ENCODE measurements around the gene MYO1D. TPM values are rescaled to one million over a fixed set of nuclear protein-coding genes. Genes with fewer than 3 reads are reported as not detected.

MYO1D gene
- total and polyA plus RNA-seq, 2 donors (not counting 1 experiment from before 2014, with no cell fraction given): 5.4 to 26.7 TPM

DNA sequence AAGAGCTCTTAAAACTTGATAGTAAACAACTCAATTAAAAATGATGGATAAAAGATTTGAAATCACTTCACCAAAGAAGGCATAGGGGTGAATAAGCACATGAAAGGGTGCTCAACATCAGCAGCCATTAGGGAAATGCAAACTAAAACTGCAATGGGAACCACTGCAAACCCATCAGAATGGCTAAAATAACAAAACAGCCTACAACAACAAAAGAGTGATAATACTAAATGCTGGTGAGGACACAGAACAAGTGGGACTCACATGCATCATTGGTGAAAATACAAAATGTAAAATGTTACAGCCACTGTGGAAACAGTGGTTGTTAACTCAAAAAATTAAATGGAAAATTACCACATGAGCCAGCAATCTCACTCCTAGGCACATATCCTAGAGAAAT lies 268.7 kb downstream of the MYO1D start:
- H3K79me2 ChIP-seq (ENCODE audit: control insufficient read depth, insufficient read depth, low read length): no peaks in the 10 kb centered on the region
- no peaks in the 10 kb centered on the region for H3K9me3 Mint-ChIP-seq (ENCODE audit: insufficient read depth)
- no peaks in the 10 kb centered on the region for H3K27me3 Mint-ChIP-seq
- peaks cover 0 to 2% (median 0%) of the 10 kb centered on the region in 3 donors for H3K9me3 ChIP-seq (ENCODE audit: control extremely low read depth in 1 of 3, control insufficient read depth in 2 of 3, insufficient read depth in 1 of 3, low read length in 2 of 3)
- peaks cover 9% of the 10 kb centered on the region for H3K4me1 Mint-ChIP-seq
- ChIA-PET CTCF (interaction anchor here (0.9 to 7.6 kb wide), 8 partner anchors 13 to 146 kb away, joined by 3 to 139 read pairs (median 6); partner anchors contain the start of gene CDK5R1), POLR2A (no interaction called here)
- DNase-seq (no peak), ATAC-seq (ENCODE audit: low read depth) (no peak)
- H3K27ac Mint-ChIP-seq: no peak overlapping the region
- H3K36me3 ChIP-seq (replicated peaks in 1 of 2; ENCODE audit: control extremely low read depth in 1 of 2, control insufficient read depth in 1 of 2, extremely low read depth in 1 of 2, insufficient read depth in 2 of 2, low read length in 1 of 2): no peaks in the 10 kb centered on the region
- no peak overlapping the region for H3K4me3 Mint-ChIP-seq
- no peak overlapping the region for H3K27ac ChIP-seq (ENCODE audit: low read length in 2 of 2)
- H3K9ac ChIP-seq (ENCODE audit: low read length): no peak overlapping the region
- H3K4me1 ChIP-seq (ENCODE audit: control insufficient read depth in 2 of 2, insufficient read depth in 2 of 2, low read length in 2 of 2): peaks cover 6 to 8% of the 10 kb centered on the region in 2 donors
- intact Hi-C loops (cut with micrococcal nuclease): loop anchor here (5.0 kb wide), 1 partner anchor 86 kb away; no protein-coding TSS in a partner anchor
- no peak overlapping the region for H3K4me3 ChIP-seq (ENCODE audit: control extremely low read depth in 1 of 5, extremely low read depth in 1 of 5, insufficient read depth in 1 of 5, low read depth in 2 of 5, low read length in 4 of 5)
- no peaks in the 10 kb centered on the region for H3K27me3 ChIP-seq (replicated peaks in 1 of 4; ENCODE audit: control extremely low read depth in 1 of 4, control insufficient read depth in 3 of 4, insufficient read depth in 4 of 4, low read length in 3 of 4)
- H2AFZ ChIP-seq (ENCODE audit: insufficient read depth, low read depth, low read length, poor library complexity, severe bottlenecking): no peak overlapping the region
- H4K20me1 ChIP-seq (ENCODE audit: control insufficient read depth, insufficient read depth, low read length, poor library complexity, severe bottlenecking): no peaks in the 10 kb centered on the region
- no peak overlapping the region for H3K4me2 ChIP-seq (replicated peaks; ENCODE audit: low read depth, low read length, poor library complexity, severe bottlenecking)
- TF ChIP-seq EZH2 (IDR thresholded peaks at IDR 0.05; ENCODE audit: borderline replicate concordance, insufficient read depth, low read depth, low read length, poor library complexity, severe bottlenecking): no peak

GRCh38 chr17:32604966-32605365 lies 272.0 kb downstream of the MYO1D start:
- no peak overlapping the region for H2AFZ ChIP-seq (ENCODE audit: insufficient read depth, low read depth, low read length, poor library complexity, severe bottlenecking)
- no peaks in the 10 kb centered on the region for H4K20me1 ChIP-seq (ENCODE audit: control insufficient read depth, insufficient read depth, low read length, poor library complexity, severe bottlenecking)
- intact Hi-C loops (cut with micrococcal nuclease): loop anchor here (5.0 kb wide), 1 partner anchor 83 kb away; no protein-coding TSS in a partner anchor
- no peak overlapping the region for H3K27ac Mint-ChIP-seq
- TF ChIP-seq EZH2 (IDR thresholded peaks at IDR 0.05; ENCODE audit: borderline replicate concordance, insufficient read depth, low read depth, low read length, poor library complexity, severe bottlenecking): no peak
- no peak for TF ChIP-seq CTCF (IDR thresholded peaks at IDR 0.05)
- ChIA-PET POLR2A (no interaction called here), CTCF (interaction anchor here (1.2 to 7.6 kb wide), 3 partner anchors 15 to 142 kb away, joined by 4 to 139 read pairs (median 6); partner anchors contain the start of gene CDK5R1)
- peaks cover 6 to 8% of the 10 kb centered on the region in 2 donors for H3K4me1 ChIP-seq (ENCODE audit: control insufficient read depth in 2 of 2, insufficient read depth in 2 of 2, low read length in 2 of 2)
- no peak for ATAC-seq (ENCODE audit: low read depth)
- H3K9me3 ChIP-seq (ENCODE audit: control extremely low read depth in 1 of 3, control insufficient read depth in 2 of 3, insufficient read depth in 1 of 3, low read length in 2 of 3): peaks cover 0 to 3% (median 2%) of the 10 kb centered on the region in 3 donors
- H3K4me3 Mint-ChIP-seq: no peak overlapping the region
- no peaks in the 10 kb centered on the region for H3K27me3 ChIP-seq (replicated peaks in 1 of 4; ENCODE audit: control extremely low read depth in 1 of 4, control insufficient read depth in 3 of 4, insufficient read depth in 4 of 4, low read length in 3 of 4)
- H3K36me3 ChIP-seq (replicated peaks in 1 of 2; ENCODE audit: control extremely low read depth in 1 of 2, control insufficient read depth in 1 of 2, extremely low read depth in 1 of 2, insufficient read depth in 2 of 2, low read length in 1 of 2): no peaks in the 10 kb centered on the region
- no peak overlapping the region for H3K4me3 ChIP-seq (ENCODE audit: control extremely low read depth in 1 of 5, extremely low read depth in 1 of 5, insufficient read depth in 1 of 5, low read depth in 2 of 5, low read length in 4 of 5)
- H3K9ac ChIP-seq (ENCODE audit: low read length): no peak overlapping the region
- no peak overlapping the region for H3K4me2 ChIP-seq (replicated peaks; ENCODE audit: low read depth, low read length, poor library complexity, severe bottlenecking)
- no peak overlapping the region for H3K27ac ChIP-seq (ENCODE audit: low read length in 2 of 2)
- no peaks in the 10 kb centered on the region for H3K9me3 Mint-ChIP-seq (ENCODE audit: insufficient read depth)
- no peak for DNase-seq
- H3K4me1 Mint-ChIP-seq: peaks cover 9% of the 10 kb centered on the region
- WGBS (ENCODE audit: insufficient coverage): no CpG with 5 or more reads among the region's 4 CpGs
- no peaks in the 10 kb centered on the region for H3K27me3 Mint-ChIP-seq
- no peaks in the 10 kb centered on the region for H3K79me2 ChIP-seq (ENCODE audit: control insufficient read depth, insufficient read depth, low read length)
